SK-N-SH (cell line): ENCODE results near the gene TMEM169.

Source experiments
- IRF3 ChIP-seq: fragments of 150-350 bp; IDR thresholded peaks from 2 replicates; pipeline ENCODE4 v1.6.1; 2016; ENCODE audit warnings: mild to moderate bottlenecking, low read depth, low read length
- RCOR1 ChIP-seq: fragments of 150-350 bp; IDR thresholded peaks from 2 replicates; pipeline ENCODE4 v1.6.1; 2017; ENCODE audit warnings: antibody characterized with exemption, low read length
- TCF12 ChIP-seq: IDR thresholded peaks from 2 replicates; pipeline ENCODE4 v1.4.0; 2012
- YY1 ChIP-seq: IDR thresholded peaks from 2 replicates; pipeline ENCODE4 v1.4.0; 2012; ENCODE audit warnings: low read depth, mild to moderate bottlenecking
- ZBTB33 ChIP-seq: IDR thresholded peaks from 2 replicates; pipeline ENCODE4 v1.4.0; 2012; ENCODE audit warnings: low read depth, borderline replicate concordance
- TF ChIP-seq, protein P1 (sequence below): fragments of 200-600 bp; sonication (generic); IDR thresholded peaks from 2 replicates; pipeline ENCODE4 v1.6.1; 2017; ENCODE audit warnings: antibody characterized with exemption, mild to moderate bottlenecking, moderate library complexity
- TF ChIP-seq, protein P2 (sequence below): IDR thresholded peaks from 2 replicates; pipeline ENCODE4 v1.4.0; 2012; ENCODE audit warnings: low read depth
- TF ChIP-seq, protein P3 (sequence below): IDR thresholded peaks from 2 replicates; pipeline ENCODE4 v1.4.0; 2012; ENCODE audit warnings: low read depth, borderline replicate concordance

GRCh38 chr2:216071111-216071851 lies 10.4 kb upstream of the TMEM169 start:
- TF ChIP-seq TCF12: no peak
- TF ChIP-seq IRF3: no peak
- TF ChIP-seq, protein P1, sequence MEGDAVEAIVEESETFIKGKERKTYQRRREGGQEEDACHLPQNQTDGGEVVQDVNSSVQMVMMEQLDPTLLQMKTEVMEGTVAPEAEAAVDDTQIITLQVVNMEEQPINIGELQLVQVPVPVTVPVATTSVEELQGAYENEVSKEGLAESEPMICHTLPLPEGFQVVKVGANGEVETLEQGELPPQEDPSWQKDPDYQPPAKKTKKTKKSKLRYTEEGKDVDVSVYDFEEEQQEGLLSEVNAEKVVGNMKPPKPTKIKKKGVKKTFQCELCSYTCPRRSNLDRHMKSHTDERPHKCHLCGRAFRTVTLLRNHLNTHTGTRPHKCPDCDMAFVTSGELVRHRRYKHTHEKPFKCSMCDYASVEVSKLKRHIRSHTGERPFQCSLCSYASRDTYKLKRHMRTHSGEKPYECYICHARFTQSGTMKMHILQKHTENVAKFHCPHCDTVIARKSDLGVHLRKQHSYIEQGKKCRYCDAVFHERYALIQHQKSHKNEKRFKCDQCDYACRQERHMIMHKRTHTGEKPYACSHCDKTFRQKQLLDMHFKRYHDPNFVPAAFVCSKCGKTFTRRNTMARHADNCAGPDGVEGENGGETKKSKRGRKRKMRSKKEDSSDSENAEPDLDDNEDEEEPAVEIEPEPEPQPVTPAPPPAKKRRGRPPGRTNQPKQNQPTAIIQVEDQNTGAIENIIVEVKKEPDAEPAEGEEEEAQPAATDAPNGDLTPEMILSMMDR: no peak
- TF ChIP-seq, protein P2, sequence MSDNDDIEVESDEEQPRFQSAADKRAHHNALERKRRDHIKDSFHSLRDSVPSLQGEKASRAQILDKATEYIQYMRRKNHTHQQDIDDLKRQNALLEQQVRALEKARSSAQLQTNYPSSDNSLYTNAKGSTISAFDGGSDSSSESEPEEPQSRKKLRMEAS: no peak
- TF ChIP-seq RCOR1: no peak
- TF ChIP-seq, protein P3, sequence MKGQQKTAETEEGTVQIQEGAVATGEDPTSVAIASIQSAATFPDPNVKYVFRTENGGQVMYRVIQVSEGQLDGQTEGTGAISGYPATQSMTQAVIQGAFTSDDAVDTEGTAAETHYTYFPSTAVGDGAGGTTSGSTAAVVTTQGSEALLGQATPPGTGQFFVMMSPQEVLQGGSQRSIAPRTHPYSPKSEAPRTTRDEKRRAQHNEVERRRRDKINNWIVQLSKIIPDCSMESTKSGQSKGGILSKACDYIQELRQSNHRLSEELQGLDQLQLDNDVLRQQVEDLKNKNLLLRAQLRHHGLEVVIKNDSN: no peak
- TF ChIP-seq YY1: no peak
- no peak for TF ChIP-seq ZBTB33
